ENCODE results near the gene DUSP1.
"Not testable (repeated sequence)": the region's sequence is repeated elsewhere in the genome, so short reads cannot be mapped to it uniquely, and the experiment has no call there.

DUSP1 gene

GRCh38 chr5:172797771-172798191 lies 26.8 kb upstream of the DUSP1 start:
- DNase-seq (ENCODE audit: low spot score) = no peak

DNA sequence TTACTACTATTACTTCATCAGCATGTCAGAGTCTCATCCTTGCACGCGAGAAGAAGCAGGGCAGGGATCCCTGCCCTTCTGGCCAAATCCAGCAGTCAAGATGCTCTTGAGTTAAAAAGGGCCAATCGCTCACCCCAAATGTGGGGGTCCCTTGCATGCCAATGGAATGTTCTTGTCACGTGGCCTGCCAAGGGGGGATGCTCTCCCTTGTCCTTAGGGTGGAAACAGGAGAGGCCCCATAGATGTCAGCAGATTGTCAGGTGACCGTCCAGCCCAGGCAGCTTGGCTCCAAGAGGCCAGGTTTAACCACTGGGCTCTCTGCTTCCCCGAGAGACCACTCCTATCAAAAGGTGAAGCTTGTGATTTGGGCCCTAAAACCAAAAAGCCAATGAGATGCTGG lies 25.3 kb upstream of the DUSP1 start:
- no peak for DNase-seq (ENCODE audit: low spot score)

GRCh38 chr5:172795318-172795977 lies 24.5 kb upstream of the DUSP1 start:
- DNase-seq (ENCODE audit: low spot score) = no peak

- DNase-seq (ENCODE audit: low spot score) = no peak
Observed at GRCh38 chr5:172793577-172794488, 22.8 kb upstream of the DUSP1 start.

DNA sequence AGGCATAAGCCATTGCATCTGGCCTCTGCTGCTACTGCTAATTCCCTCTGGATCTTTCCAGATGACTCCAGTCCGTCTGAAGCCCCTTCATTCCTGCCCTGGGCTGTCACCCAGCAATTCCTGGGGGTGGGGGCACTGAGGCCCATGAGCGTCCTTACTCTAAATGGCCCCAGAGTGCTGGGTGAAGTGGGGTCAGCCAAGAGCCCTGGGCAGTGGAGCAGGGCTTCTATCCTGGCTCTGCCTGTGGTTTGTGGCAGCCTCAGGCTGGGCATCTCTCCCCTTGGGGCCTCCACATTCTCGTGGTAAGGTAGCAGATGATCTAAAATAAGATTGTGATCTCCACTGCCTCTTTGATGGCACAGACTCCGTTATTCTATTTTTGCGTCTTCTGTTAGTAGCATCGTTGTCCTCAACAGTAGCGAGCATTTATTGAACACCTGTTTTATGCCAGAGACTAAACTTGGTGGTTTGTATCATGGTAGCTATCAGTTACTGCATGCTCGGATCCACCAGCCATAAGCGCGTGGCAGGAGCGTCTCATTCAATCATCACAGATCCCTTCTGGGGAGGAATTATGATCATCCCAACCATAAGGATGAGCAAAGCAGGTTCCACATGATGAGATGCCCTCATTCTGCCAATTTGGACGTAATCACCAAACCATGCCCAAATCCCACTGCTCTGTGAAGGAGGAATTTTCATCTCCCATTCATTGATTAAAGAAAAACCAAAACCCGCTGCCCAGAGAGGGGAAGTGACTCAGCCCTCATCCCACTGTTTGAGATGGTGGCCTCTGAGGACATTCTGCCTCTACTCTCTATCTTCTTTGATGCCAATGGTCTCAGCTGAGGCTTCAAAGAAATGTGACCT lies 21.9 kb upstream of the DUSP1 start:
- no peak for DNase-seq (ENCODE audit: low spot score)

GRCh38 chr5:172791726-172792445 lies 20.9 kb upstream of the DUSP1 start:
- no peak for DNase-seq (ENCODE audit: low spot score)

DNA sequence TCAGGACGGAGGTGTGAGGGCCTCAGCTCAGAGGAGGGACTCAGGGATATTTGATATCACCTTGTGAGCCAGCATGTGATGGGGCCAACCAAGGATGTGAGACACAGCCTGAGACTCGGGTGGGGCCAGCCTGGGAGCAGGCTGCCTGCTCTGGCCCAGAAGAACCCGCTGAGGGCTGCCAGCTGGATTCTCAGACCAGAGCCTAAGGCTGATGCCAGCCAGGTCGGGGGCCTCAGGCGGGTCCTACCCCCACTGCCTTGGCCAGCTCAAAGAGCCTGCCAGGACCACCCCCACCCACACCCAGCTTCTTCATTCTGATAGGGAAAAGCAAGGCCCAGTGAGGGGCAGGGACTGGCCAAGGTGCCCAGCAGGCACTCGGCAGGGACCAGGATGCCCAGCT lies 20.3 kb upstream of the DUSP1 start:
- DNase-seq (ENCODE audit: low spot score) = no peak

GRCh38 chr5:172790496-172790889 lies 19.5 kb upstream of the DUSP1 start:
- no peak for DNase-seq (ENCODE audit: low spot score)

GRCh38 chr5:172789687-172790495 lies 18.9 kb upstream of the DUSP1 start:
- DNase-seq (ENCODE audit: low spot score) = peak; percentile 37

DNA sequence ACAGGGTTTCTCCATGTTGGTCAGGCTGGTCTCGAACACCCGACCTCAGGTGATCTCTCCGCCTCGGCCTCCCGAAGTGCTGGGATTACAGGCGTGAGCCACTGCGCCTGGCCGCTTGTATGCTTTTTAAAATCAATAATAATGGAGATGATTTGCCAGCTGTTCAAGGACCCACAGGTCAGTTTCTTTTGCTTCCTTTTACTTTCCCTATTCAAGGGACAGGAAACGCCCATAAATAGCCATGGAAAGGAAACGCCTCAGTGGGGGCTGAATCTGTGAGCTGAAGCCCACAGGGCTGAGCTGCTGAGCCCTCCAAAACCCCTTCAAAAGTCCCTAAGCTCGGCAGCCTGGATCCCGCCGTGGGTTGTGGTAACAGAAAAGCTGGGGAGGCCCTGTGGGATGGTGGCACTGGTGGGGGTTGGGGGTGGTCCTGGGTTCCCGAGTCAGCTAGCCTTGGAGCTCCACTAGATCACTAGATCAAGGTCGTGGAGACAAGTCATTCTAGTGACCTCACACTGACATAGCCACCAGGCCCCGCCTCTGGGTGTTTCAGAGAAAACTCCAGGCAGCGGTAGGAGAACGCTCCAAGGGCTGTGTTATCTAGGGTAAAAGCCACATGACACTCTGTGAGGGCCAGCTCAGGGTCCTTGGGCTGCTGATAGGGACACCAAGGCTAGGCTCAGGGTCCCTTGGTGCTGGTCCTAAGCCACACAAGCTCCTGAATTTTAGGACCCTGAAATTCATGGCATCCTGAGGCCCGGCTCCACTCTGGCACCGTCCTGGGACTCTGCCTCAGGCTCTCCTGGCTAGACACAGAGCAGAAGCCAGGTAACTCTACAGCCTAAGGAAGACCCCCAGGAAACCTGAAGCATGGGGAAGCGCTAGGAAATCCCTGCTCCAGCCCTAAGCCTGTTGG lies 18.0 kb upstream of the DUSP1 start:
- DNase-seq (ENCODE audit: low spot score) = no peak

- DNase-seq (ENCODE audit: low spot score) = not testable (repeated sequence)
Observed at GRCh38 chr5:172787538-172787937, 16.5 kb upstream of the DUSP1 start.

DNA sequence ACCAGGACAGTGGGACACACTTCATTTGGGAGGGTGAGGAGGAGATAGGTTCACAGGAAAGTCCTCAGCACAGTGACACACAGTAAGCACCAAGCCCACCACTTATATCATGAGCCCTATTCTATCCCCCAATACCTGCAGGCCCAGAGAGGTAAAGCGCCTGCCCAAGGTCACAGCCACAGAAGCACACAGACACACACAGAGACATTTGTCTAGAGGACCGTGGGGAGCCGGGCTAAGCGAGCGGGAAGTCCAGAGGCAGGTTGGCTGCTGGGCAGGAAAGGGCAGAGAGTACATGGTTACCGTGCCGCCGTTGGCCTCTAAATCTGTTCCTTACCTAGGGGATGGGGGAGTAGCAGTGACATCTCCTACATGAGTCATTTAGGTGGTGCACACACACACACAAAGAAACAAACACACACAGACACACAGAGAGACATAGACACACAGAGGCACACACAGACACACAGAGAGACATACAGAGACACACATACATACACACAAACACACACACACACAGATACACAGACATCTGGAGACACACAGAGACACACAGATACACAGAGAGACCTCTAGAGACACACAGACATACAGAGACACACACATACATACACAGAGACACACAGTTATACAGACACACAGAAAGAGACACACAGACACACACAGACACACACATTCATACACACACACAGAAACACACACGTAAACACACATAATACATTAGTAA lies 15.9 kb upstream of the DUSP1 start:
- DNase-seq (ENCODE audit: low spot score) = no peak

GRCh38 chr5:172785429-172786088 lies 14.6 kb upstream of the DUSP1 start:
- no peak for DNase-seq (ENCODE audit: low spot score)

DNA sequence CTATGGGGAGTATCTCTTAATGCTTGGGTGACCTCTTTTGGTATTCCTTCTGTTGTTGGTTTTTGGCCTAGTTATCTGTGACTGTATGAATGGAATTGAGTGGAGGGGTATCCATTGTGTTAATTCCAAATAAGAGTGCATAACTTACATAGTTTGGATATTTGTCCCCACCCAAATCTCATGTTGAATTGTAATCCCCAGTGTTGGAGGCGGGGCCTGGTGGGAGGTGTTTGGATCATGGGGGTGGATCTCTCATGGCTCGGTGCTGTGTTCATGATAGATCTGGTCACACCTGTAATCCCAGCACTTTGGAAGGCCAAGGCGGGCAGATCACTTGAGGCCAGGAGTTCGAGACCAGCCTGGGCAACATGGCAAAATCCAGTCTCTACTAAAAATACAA lies 13.2 kb upstream of the DUSP1 start:
- DNase-seq (ENCODE audit: low spot score) = not testable (repeated sequence)

DNA sequence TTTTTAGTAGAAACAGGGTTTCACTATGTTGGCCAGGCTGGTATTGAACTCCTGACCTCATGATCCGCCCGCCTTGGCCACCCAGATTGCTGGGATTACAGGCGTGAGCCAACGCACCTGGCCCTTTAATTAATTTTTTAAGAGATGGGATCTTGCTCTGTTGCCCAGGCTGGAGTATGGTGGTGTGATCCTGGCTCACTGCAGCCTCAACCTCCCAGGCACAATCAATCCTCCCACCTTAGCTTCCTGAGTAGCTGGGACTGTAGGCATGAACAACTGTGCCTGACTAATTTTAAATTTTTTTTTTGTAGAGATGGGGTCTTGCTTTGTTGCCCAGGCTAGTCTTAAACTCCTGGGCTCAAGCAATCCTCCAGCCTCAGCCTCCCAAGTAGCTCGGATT lies 12.3 kb upstream of the DUSP1 start:
- not testable (repeated sequence) for DNase-seq (ENCODE audit: low spot score)

DNA sequence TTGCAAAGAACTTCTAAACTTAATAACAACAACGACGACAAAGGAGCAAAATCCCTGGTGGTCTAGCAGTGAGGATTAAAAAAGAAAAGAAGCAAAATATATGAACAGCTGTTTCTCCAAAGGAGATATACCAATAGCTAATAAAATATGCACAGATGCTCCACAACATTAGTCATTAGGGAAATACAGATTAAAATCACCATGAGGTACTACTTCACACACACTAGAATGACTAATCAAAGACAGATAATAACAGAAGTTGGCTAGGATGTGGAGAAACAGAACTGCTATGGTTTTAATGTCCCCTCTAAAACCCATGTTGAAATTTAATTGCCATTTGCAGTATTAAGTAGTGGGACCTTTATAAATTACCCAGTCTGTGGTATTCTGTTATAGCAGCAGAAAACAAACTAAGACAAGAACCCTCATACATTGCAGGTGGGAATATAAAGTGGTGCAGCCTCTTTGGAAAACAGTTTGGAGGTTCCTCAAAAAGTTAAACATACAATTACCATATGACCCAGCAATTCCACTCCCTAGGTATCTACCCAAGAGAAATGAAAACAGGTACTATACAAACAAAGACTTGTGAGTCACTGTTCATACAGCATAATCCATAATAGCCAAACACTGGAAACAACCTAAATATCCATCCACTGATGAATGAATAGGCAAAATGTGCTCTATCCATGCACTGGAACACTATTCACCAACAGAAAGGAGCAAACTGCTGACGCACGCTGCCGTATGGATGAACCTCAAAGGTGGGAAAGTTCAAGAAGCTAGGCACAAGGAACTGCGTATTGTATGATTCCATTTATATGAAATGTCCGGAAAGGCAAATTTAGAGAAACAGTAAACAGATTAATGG lies 11.4 kb upstream of the DUSP1 start:
- DNase-seq (ENCODE audit: low spot score) = no peak

DNA sequence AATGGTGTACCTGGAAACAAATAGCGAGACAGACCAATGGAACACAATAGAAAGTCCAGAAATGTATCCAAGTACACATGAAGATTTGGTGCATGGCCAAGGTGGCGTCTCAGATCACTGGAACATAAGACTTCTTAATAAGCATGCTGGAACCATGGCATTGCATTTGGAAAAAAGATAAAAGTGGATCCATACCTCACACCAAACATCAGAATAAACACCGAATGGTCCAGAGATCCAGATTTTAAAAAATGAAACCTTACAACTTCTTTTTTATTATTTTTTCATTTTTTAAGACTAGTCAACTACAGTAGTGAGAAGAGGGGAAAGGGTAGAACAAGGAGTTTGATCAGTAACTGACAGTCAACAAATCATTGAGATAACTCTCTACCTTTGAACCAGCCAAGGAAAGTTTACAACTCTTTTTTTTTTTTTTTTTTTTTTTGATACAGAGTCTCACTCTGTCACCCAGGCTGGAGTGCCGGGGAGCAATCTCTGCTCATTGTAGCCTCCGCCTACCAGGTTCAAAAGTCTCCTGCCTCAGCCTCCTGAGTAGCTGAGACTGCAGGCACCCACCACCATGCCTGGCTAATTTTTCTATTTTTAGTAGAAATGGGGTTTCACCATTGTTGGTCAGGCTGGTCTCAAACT lies 8.8 kb upstream of the DUSP1 start:
- no peak for DNase-seq (ENCODE audit: low spot score)

Measured in Ammon's horn (tissue), 1 donor.